Raji (cell line): ENCODE measurements around the gene KIAA1210.

Experiments used
- POLR2A ChIP-seq: IDR thresholded peaks from 2 replicates; pipeline ENCODE4 v1.6.1; 2011; ENCODE audit warnings: low read depth, low read length, control low read depth; ENCODE audit not compliant: insufficient read depth

KIAA1210 gene

GRCh38 chrX:119105826-119106225 lies 21.8 kb downstream of the KIAA1210 start:
- TF ChIP-seq POLR2A, result no peak

GRCh38 chrX:119101168-119101567 lies 26.4 kb downstream of the KIAA1210 start:
- no peak for TF ChIP-seq POLR2A

- TF ChIP-seq POLR2A, result no peak
These were observed 31.7 kb downstream of the KIAA1210 start for GRCh38 chrX:119095936-119096335.

GRCh38 chrX:119094819-119095218 lies 32.8 kb downstream of the KIAA1210 start:
- no peak for TF ChIP-seq POLR2A

GRCh38 chrX:119093991-119094735 lies 33.4 kb downstream of the KIAA1210 start:
- no peak for TF ChIP-seq POLR2A

- TF ChIP-seq POLR2A, result no peak
These were observed 37.0 kb downstream of the KIAA1210 start for GRCh38 chrX:119090627-119091026.

- no peak for TF ChIP-seq POLR2A
These were observed 38.0 kb downstream of the KIAA1210 start for GRCh38 chrX:119089619-119090018.

- TF ChIP-seq POLR2A, result no peak
These were observed 40.5 kb downstream of the KIAA1210 start for GRCh38 chrX:119087121-119087520.

GRCh38 chrX:119084766-119085165 lies 42.8 kb downstream of the KIAA1210 start:
- TF ChIP-seq POLR2A, result no peak

- TF ChIP-seq POLR2A, result no peak
These were observed 45.3 kb downstream of the KIAA1210 start for GRCh38 chrX:119082278-119082677.

- no peak for TF ChIP-seq POLR2A
These were observed 52.2 kb downstream of the KIAA1210 start for GRCh38 chrX:119075270-119076025.

GRCh38 chrX:119073911-119074310 lies 53.7 kb downstream of the KIAA1210 start:
- no peak for TF ChIP-seq POLR2A

- no peak for TF ChIP-seq POLR2A
These were observed 54.3 kb downstream of the KIAA1210 start for GRCh38 chrX:119073200-119073905.

- no peak for TF ChIP-seq POLR2A
These were observed 54.9 kb downstream of the KIAA1210 start, which contains the start of gene CT47C1 for GRCh38 chrX:119072744-119073143. Gene CT47C1, plus strand, starts transcription at chrX:119072993. Its CDS starts 233 bp downstream, at chrX:119073226.

- no peak for TF ChIP-seq POLR2A
These were observed 56.2 kb downstream of the KIAA1210 start for GRCh38 chrX:119071381-119071780.
